Astrocyte of the cerebellum (primary cell): ENCODE data around the gene FAM114A1.

Experiments
- DNase-seq: peaks from one replicate; pipeline ENCODE4 v3.0.0-alpha.2; 2011; ENCODE audit warnings: low read depth
- H3K4me3 ChIP-seq: 2 replicates; pipeline ENCODE4 v1.5.1; 2011; ENCODE audit warnings: mild to moderate bottlenecking, low read depth, low read length, moderate library complexity
- in situ Hi-C: cut with HindIII; loops from 2 replicates; pipeline ENCODE4 v1.10.0; 2017; ENCODE audit warnings: low sequenced_read_pairs
- TF ChIP-seq, protein P1 (sequence below): IDR thresholded peaks from 2 replicates; pipeline ENCODE4 v1.5.1; 2012; ENCODE audit warnings: low read length, low read depth, moderate library complexity, mild to moderate bottlenecking; ENCODE audit errors: missing control alignments

Gene FAM114A1

DNA sequence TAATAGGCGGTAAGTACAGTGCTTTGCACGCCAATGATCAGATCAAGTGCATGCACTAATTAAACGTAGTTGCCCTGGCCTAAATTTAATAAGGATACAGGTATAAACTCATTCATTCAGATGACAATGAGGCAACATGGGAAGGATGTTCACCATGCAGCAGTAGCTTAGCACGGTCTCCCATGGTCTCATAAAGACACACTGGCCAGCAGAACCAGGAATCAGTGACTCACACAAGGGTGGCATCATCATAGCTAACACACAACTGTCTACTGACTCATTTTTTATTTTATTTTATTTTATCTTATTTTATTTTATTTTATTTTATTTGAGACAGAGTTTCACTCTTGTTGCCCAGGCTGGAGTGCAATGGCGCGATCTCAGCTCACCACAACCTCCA lies 121.9 kb downstream of the FAM114A1 start:
- no peak overlapping the region for H3K4me3 ChIP-seq
- TF ChIP-seq, protein P1, sequence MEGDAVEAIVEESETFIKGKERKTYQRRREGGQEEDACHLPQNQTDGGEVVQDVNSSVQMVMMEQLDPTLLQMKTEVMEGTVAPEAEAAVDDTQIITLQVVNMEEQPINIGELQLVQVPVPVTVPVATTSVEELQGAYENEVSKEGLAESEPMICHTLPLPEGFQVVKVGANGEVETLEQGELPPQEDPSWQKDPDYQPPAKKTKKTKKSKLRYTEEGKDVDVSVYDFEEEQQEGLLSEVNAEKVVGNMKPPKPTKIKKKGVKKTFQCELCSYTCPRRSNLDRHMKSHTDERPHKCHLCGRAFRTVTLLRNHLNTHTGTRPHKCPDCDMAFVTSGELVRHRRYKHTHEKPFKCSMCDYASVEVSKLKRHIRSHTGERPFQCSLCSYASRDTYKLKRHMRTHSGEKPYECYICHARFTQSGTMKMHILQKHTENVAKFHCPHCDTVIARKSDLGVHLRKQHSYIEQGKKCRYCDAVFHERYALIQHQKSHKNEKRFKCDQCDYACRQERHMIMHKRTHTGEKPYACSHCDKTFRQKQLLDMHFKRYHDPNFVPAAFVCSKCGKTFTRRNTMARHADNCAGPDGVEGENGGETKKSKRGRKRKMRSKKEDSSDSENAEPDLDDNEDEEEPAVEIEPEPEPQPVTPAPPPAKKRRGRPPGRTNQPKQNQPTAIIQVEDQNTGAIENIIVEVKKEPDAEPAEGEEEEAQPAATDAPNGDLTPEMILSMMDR = no peak
- DNase-seq = no peak
- in situ Hi-C loops = no loop called here

DNA sequence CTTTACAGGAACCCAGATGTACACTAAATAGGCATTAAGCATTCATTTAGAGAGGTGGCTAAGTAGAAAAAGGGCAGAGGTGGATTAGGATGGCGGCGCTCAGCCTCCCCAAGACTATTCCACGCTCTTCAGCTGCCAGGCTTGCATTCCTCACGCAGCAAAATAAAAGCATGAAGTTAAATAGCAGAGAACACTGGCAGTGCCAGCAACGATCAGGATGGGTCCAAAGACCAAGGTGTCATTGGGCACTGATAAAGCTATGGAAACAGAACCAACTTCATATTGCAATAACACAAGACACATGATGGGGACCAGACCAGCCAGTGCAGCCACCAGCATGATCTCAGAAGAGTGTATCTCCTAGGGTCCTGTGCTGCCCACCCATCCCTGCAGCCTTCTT lies 122.6 kb downstream of the FAM114A1 start:
- H3K4me3 ChIP-seq = no peak overlapping the region
- TF ChIP-seq, protein P1 = no peak
- in situ Hi-C loops = no loop called here
- no peak for DNase-seq

DNA sequence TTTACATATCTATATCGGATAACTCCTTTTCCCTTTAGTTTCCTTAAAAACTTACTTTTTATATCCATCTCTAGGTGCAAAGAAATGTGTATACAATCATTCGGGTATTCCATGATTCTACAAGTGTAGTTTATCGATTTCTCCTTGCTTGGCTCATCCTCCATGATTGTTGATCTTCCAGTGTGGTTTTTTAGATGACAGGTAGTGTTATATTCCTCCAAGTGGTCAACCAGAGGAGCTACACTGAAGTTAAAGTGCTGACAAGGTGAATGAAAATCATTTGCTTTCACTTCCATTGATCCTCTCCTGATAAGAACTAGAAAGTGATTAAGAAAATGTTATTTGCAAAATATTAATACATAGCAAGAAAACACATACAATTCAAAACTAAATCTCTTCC lies 126.1 kb downstream of the FAM114A1 start:
- TF ChIP-seq, protein P1 = no peak
- no peak overlapping the region for H3K4me3 ChIP-seq
- in situ Hi-C loops = no loop called here
- DNase-seq = no peak

DNA sequence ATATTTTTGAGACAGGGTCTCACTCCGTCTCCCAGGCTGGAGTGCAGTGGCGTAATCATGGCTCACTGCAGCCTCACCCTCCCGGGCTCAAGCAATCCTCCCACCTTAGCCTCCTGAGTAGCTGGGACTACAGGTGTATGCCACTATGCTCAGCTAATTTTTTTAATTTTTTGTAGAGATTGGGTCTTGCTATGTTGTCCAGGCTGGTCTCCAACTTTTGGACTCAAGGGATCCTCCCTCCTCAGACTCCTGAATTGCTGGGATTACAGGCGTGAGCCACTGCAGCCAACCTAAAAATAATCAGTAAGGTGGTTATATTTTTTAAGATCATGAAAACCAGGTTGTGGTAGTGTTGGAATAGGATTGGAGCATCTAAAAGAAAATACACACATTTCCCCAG lies 126.5 kb downstream of the FAM114A1 start:
- DNase-seq = no peak
- H3K4me3 ChIP-seq = no peak overlapping the region
- in situ Hi-C loops = no loop called here

More for the DNA sequence above, 126.5 kb downstream of the FAM114A1 start:
- TF ChIP-seq, protein P1 = no peak
